ENCODE results near the gene NOTCH2. TPM values are rescaled to one million over a fixed set of nuclear protein-coding genes. Genes with fewer than 3 reads are reported as not detected.

NOTCH2 gene
- polyA plus RNA-seq, 4 donors = 136 to 343 (median 156) TPM

DNA sequence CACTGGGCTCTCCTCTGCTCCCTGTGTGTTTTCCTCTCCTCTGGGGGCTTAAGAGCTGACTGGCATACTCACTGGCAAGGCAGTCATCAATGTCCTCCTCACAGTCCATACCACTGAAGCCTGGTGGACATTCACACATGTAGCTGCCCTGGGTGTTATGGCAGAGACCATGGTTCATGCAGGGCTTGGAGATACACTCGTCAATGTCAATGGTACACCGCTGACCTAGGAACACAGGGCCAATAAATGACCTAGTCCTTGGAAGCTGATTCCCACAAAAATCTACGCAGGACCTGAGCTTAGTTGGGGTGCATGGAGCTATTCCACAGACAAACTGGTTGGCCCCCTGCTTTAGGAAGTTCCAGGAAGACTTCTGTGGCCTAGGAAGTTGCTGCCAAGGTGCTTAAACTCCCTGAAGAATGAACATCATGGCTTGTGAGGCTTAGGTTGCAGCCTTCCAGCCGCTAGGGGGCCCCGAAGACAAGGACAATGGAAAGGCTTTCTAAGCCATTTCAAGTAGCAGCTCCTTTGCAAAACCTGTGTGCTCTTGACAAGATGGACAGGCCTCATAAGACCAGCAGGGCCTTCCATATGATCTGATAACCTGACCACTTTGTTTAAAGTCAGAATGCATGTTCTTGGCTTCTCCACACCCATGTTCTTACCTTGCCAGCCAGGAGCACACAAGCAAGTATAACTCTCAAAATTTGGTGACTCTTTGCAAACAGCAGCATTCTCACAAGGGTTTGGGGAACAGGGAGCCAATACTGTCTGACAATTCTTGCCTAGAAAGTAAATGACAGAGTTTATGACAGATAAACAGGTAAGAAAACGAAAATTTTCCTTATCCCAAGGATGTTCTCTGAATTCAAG is 120.9 kb downstream of the NOTCH2 start:
- peak; percentile 33 to 60 (median 52) for DNase-seq (ENCODE audit: low read depth in 4 of 4, low spot score in 3 of 4)

DNA sequence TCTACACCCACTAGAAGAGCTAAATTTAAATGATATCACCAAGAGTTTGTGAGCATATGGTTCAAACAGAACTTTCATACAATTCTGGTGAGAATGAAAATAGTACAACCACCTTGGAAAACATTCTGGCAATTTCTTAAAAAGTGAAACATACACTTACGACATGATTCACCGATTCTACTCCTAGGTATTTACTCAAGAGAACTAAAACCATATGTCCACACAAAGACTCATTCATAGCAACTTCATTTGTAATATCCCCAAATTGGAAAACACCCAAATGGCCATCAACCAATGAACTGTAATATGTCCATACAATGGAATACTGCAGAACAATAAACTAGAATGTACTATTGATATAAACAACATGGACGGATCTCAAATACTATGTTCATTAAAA is 122.0 kb downstream of the NOTCH2 start:
- no peak for DNase-seq (ENCODE audit: low read depth in 4 of 4, low spot score in 3 of 4)

DNA sequence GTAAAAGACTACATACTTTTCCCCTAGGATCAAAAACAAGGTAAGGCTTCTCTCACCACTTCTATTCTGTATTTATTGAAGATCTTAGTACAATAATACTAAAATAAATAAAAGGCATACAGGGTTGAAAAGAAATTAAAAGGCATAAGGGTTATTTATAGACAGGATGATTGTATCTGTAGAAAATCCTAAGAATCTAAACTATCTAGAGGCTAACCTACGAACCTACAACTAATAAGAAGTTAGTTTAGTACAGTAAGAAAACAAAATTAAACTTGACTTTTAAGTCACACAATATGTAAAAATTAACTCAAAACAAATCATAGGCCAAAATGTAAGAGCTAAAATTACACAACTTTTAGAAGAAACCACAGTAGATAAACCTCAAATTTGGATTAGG is 122.7 kb downstream of the NOTCH2 start:
- DNase-seq (ENCODE audit: low read depth in 4 of 4, low spot score in 3 of 4) = no peak

DNA sequence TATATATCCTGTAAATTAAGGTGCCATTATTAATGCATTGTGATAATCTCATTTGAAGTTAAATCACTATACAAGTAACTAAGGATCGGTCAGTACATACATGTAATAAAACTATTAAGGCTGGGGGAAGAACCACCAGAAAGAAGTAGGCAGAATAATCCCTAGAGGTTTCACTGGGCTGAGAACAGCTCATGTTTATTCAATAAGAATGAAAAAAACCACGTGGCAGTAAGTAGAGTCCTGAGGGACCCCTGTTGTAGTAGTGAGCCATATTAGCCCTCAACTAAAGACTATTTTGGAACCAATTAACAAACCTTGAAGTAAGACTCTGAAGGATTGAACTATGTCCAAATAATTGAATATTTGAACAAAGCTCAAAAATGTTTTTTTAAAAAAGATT is 126.2 kb downstream of the NOTCH2 start:
- DNase-seq (ENCODE audit: low read depth in 4 of 4, low spot score in 3 of 4) = no peak

DNA sequence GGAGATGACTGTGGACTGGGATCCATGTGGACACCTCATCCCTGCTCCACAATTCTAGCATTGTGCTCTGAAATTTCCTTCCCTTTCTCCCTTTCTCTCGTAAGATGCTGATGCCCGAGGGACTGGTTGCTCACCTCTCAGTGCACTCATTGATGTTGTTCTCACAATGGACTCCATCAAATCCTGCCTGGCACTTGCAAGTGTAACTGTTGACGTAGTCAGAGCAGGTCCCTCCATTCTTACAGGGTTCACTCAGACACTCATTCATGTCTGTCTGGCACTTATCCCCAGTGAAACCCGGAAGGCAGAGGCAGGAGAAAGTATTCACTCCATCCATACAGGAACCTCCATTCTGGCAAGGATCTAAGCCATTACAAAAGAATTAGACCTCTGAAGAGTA is 128.1 kb downstream of the NOTCH2 start:
- DNase-seq (ENCODE audit: low read depth in 4 of 4, low spot score in 3 of 4) = no peak

DNA sequence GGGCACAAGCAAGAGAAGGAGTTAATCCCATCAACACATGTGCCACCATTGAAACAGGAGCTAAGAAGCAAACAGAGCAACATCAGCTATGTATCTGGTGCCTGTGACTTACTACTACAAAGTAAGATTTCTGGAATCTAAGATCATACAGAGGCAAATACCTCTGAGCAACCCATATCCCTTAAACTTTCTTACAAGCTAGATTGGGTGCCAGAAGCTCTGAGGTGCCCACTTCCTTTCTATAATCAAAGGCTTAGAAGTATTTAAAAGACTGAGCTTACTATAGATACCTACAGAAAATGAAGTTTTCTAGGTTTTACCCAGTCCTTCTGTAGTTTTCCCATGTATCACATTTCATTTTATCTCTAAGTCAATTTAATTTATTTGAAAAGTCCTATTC is 128.8 kb downstream of the NOTCH2 start:
- DNase-seq (ENCODE audit: low read depth in 4 of 4, low spot score in 3 of 4) = no peak

DNA sequence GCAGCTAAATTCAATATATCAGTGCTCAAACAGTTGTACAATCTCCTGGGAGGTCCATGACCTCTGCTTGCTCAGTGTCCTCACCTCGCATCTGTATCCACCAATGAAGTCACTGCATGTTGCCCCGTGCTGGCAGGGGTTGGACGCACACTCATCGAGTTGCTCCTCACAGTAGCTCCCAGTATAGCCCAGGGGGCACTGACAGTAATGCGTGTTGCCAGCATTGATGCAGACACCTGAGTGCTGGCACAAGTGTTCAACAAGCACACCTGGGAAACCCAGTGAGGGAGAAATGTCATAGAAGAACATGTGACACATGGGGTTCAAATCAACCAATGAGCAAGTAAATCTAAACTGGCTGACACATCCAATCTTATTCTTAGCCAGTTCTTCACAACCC is 132.3 kb downstream of the NOTCH2 start:
- DNase-seq (ENCODE audit: low read depth in 4 of 4, low spot score in 3 of 4) = no peak

DNA sequence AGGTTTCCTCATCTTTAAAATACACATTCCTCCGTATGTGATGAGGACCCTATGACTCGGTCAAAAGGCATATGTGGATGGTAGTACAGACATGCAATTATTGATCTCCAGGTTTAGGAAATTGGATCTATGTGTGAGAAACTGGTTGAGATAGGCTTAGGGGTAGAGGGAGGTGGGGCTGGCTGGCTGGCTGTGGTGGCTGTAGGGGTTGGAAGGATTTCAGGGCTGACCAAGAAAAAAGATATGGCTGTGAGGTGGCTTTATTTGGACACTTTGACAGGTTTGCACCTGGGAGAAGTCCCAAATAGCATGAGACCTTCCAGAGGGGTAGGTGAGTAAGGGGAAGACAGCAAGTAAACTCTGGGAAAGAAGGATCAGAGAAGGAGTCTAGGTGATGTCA is 133.5 kb downstream of the NOTCH2 start:
- DNase-seq (ENCODE audit: low read depth in 4 of 4, low spot score in 3 of 4) = no peak

DNA sequence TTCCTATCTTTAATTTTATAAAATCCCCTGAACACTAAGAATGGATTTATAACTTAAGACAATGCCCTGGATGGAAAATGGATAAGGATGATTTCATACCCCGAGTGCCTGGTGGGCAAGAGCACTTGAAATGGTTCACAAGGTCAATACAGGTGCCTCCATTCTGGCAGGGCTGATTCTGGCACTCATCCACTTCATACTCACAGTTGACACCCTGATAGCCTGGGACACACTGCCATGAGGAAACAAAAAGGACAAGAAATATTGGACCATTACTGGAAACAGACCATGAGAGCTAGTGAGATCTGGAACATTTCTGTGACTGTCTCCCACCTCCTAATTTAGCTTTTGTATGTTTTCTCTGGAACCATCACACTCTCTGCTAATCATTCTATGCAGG is 134.1 kb downstream of the NOTCH2 start:
- no peak for DNase-seq (ENCODE audit: low read depth in 4 of 4, low spot score in 3 of 4)

DNA sequence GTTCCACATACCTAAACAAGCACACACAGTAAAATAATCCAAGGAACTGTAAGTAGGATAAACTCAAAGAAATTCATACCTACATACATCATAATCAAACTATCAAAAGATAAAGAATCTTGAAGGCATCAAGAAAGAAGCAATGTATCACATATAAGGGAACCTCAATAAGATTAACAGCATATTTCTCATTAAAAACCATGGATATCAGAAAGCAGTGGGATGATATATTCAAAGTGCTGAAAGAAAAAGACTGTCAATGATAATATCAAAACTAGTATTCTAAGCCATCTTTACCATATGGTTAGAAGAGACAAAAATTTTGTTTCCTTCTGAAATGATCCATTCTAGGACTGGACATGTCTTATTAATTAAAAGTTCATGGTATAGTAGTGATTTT is 136.1 kb downstream of the NOTCH2 start:
- DNase-seq (ENCODE audit: low read depth in 4 of 4, low spot score in 3 of 4) = no peak

DNA sequence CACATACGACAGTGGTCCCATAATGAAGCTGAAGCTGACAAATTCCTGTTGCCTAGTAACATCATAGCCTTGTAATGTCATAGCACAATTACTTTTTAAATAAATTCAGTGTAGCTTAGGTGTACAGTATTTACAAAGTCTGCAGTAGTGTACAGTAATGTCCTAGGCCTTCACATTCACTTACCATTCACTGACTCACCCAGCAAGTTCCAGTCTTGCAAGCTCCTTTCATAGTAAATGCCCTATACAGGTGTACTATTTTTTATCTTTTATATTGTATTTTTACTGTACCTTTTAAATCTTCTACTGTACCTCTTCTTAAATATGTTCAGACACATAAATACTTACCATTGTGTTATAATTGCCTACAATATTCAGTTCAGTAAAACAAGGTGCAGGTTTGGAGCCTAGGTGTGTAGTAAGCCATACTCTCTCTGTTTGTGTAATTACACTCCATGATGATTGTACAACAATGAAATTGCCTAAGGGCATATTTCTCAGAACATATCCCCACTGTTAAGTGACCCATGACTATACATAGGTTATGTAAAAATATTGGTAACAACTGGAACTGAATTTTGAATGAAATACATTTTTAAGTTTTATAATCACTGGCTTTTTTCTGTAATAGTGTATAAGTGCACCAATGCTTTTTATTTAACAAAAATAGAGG is 139.7 kb downstream of the NOTCH2 start:
- no peak for DNase-seq (ENCODE audit: low read depth in 4 of 4, low spot score in 3 of 4)

DNA sequence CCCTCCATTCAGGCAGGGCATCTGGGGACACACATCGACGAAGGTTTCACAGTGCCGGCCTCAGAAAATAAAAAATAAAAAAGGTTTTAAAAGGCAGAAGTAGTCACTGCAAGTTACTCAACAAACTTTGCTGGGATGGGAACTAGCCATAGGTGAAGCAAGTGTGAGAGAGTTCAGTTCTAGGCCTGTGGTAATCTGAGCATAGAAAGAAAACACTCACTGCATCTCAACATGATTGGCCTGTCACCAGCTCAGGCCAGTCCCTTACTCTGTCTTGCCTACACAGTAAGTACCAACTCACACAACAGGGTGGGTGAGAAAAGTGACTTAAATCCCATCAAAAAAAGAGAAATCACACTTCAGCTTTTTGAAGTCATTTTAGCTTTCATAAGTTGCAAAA is 142.9 kb downstream of the NOTCH2 start:
- no peak for DNase-seq (ENCODE audit: low read depth in 4 of 4, low spot score in 3 of 4)

DNA sequence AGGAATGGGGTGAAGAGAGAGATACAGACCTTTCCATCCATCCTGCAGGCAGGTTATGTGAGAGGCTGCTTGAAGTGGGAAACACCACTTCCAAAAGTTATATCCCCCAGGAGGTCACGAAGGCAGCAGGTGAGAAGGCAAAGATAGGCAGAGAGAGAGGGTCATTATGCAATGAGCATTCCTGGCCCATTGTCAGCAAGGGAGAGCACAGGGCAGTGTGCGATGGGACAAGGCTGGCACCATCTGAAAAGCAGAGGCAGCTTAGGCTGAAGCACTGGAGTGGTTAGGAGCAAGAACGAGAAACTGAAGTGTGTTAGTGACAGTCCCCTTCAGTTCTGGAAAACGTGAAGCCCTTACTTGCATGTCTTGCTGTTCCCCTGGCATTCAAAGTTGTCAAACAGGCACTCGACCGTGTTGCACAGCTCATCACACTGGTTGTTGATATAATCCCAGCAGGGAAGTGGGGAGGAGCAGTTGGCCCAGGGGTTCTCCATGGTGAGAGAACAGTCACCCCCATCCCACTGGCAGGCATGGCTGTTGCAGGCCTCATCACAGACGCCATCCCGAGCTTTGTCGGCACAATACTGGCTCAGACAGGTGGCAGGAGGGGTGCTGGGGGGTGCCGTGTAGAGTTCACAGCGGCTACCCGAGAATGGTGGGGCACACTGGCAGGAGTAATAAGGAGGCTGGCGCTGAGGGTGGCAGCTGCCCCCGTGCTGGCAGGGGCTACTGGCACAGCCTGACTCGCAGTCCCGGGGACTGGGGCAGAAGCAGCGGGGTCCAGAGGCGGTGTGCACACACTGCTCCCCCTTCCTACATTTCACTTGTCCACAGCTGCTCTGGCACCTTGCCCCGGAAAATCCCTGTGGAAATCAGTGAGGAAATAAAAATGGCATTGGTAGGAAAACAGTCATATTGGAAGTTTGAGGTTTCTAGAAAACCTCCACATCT is 144.2 kb downstream of the NOTCH2 start:
- no peak for DNase-seq (ENCODE audit: low read depth in 4 of 4, low spot score in 3 of 4)

DNA sequence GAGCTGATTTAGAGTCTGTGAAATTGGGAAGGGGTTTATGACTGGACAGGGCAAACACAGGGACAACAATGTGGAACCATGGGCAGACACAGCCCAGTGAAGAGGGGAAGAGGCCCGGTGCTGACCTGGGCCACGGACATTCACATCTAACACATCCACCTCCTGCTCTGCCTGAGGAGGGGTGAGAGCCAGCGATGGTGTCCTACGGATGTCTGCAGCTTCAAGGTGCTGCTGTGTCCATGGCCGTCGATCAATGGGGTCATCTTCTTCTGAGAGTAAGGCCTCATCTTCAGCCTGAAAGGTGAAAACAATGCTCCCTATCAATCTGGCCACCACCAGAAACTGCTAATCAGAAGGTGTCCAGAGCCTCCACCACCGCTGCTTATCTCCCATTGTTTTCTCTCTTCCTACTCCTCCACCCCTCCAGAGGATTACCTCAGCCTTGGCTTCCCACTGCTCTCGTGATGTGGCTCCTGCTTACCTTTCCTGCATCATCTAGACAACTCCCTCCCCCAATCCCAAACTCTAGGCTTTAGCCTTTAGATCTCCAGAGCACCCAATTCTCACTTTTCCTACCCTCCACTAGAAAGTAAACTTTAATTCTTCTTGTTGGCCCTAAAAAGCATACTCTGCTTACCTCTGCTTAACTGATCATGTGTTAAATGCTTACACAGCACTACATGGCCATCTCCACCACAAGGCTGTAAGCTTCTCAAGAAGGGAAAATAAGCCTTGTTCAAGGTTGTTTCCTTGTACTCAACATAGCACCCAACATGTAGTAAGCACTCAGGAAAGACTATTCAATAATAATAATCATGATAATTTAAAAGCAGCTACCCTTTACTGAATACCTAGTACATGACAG is 149.1 kb downstream of the NOTCH2 start:
- DNase-seq (ENCODE audit: low read depth in 4 of 4, low spot score in 3 of 4) = no peak

DNA sequence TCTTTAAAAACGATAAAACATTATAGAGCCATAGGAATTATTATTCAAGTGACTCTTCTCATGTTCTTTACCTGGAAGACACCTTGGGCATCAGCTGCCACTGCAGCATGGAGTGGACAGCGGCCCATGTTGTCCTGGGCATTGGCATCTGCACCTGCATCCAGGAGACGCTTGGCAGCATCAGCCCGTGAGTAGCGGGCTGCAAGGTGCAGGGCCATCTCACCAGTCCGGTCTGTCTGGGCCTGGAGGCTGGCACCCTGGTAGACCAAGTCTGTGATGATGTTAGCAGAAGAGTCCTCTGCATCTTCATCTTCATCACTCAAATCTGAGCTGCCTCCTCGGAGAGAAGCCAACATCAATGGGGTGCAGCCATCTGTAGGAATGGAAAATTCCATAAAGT is 150.2 kb downstream of the NOTCH2 start:
- no peak for DNase-seq (ENCODE audit: low read depth in 4 of 4, low spot score in 3 of 4)

DNA sequence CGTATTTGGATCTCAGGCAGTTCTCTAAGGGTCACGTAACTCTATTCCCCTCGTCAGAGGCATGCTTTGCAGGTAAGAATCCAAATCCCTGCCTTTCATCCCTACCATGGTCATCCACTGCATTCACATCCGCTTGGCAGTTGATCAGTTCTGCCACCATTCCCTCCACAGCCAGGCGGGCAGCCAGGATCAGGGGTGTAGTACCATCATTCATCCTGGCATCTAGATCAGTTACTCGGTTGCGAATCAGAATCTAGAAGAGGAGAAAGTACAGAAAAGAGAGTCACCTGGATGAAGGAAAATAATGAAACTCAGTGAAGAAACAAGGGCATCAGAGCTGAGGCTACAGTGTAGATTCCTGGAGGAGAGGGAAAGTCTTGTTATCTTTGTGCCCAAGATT is 151.2 kb downstream of the NOTCH2 start:
- DNase-seq (ENCODE audit: low read depth in 4 of 4, low spot score in 3 of 4) = no peak

DNA sequence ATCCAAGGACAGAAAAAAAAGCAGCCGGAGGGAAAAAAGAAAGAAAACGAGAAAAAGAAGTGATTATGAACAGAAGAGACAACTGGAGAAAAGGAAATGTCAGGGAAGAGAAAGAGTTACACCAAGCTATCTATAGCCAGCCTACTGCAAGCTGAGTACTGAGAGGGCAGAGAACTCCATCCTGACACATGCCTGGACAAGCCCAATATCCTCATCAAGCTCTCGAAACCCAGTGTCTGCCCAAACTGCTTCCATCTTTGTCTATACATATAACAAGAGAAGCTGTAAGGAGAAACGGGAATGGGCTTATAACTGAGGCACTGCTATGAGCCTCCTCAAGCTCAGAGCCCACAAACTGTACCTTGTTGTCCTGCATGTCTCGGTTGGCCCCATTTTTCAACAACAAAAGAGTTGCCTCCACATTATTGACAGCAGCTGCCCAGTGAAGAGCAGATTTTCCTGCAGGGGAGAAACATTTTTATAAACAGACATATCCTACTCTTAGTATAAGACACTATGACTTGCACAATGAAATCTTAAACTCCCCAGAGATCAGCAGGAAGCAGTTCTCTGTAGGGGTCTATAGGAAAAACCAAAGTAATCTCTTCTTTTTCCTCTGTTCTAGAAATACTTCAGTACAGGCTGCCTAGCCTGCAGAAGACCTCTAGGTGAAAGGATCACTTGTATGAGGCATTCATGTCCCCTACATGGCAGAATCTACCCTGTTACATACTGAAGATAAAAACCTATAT is 152.0 kb downstream of the NOTCH2 start:
- no peak for DNase-seq (ENCODE audit: low read depth in 4 of 4, low spot score in 3 of 4)

DNA sequence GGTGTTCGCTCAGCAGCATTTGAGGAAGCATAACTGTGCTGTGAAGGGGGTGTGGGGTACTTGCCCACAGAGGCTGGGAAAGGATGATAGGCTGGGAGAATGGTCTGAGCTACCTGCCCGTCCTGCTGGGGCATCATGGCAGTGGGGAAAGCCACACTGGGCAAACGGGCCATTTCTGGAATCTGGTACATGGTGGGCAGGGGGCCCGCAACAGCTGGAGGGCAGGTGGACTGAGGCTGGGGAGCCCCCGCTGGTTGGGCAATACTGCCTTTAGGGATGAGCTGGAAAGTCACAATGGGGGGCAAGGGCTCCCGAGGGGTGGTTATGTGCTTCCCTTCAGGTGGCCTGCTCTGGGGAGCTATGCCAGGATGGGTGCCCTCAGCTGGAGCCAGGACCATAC is 153.9 kb downstream of the NOTCH2 start:
- DNase-seq (ENCODE audit: low read depth in 4 of 4, low spot score in 3 of 4) = no peak

DNA sequence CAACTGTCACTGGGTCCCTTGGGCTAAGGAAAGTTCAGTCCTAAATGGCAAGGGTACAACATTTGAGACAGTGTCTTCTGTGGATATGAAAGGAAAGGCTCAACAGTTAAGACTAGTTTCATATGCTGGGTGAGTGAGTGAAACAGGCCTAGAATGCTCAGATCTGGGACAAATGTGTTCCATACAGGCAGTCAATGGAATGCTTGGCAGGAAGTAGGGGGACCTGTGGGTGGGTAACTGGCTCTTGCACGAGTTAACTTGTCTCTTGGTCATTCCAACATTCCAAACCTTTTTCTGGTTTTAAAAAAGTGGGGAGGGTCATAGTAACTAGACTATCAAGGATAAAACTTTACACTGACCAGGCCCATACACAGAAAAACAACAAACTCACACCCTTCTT is 155.4 kb downstream of the NOTCH2 start:
- no peak for DNase-seq (ENCODE audit: low read depth in 4 of 4, low spot score in 3 of 4)
